Psoas muscle (tissue), 8 donors: ENCODE data around the gene MTMR2. TPM values are rescaled to one million over a fixed set of nuclear protein-coding genes. Genes with fewer than 3 reads are reported as not detected.

Source experiments
- ATAC-seq, 4 donors: fragments of 200-7000 bp; cut with Tn5 transposase; one replicate each; pipeline ENCODE4 v1.9.1; 2020; ENCODE audit warnings: moderate library complexity in 3 of 4, mild to moderate bottlenecking in 2 of 4
- DNase-seq, 2 donors: peaks; one replicate each; pipeline ENCODE4 v3.0.0-alpha.2; 2020
- H3K27ac ChIP-seq: fragments of 200-600 bp; one replicate; pipeline ENCODE4 v1.8.0; 2022
- H3K27me3 ChIP-seq, 3 donors: fragments of 200-600 bp in 1 of 3; one replicate each; pipeline versions ENCODE4 v1.6.1 to v1.8.0; 2013 to 2022; ENCODE audit warnings: low read length in 2 of 3, mild to moderate bottlenecking in 2 of 3, moderate library complexity in 1 of 3; ENCODE audit not compliant: insufficient read depth in 3 of 3
- H3K36me3 ChIP-seq, 2 donors: fragments of 200-600 bp in 1 of 2; one replicate each; pipeline versions ENCODE4 v1.6.1 to v1.8.0; 2013 to 2022; ENCODE audit warnings: low read depth in 1 of 2, mild to moderate bottlenecking in 1 of 2, moderate library complexity in 1 of 2; ENCODE audit not compliant: insufficient read depth in 1 of 2
- H3K4me1 ChIP-seq: fragments of 200-600 bp; one replicate; pipeline ENCODE4 v1.8.0; 2022
- H3K4me3 ChIP-seq: fragments of 200-600 bp; one replicate; pipeline ENCODE4 v1.8.0; 2022; ENCODE audit warnings: mild to moderate bottlenecking
- H3K9me3 ChIP-seq: fragments of 200-600 bp; one replicate; pipeline ENCODE4 v1.8.0; 2022
- CTCF ChIP-seq: fragments of 200-600 bp; IDR thresholded peaks from one replicate; pipeline ENCODE4 v1.8.0; 2022; ENCODE audit warnings: antibody characterized with exemption
- WGBS, 3 donors: extraction: QIAGEN DNeasy Blood & Tissue Kit; methylation state at CpG; one replicate each; pipeline versions ENCODE4 v1.1.6 to v1.1.7; 2013; 5-methylcytosine and 5-hydroxymethylcytosine counted together
- intact Hi-C, 2 donors: fragments of 100-400 bp; cut with DNase I; formaldehyde crosslinking; loops; one replicate each; pipeline versions ENCODE4 v1.11.0 to v1.14.2; 2022
- polyA plus RNA-seq, 3 donors: library from polyadenylated mRNA; stranded (reverse); fragments of 200-250 nt; gene quantifications; one replicate each; pipeline ENCODE4 v1.2.3, GENCODE V29; 2013
- total RNA-seq, 4 donors: library from RNA; stranded (reverse); fragmentation: NEBNext Ultra II Directional in 2 of 4; extraction: Animal tissue kit (Norgen Biotek cat#: 25700) in 2 of 4; gene quantifications; one replicate each; pipeline versions ENCODE4 v1.2.1 to v1.2.4, GENCODE V29; 2021 to 2023
- donor health status: healthy with polysubstance abuse.
- donor health status: DM: no; HTN: no; CAD: no; lungs with moderate emphysema.
- donor health status: Bipolar disorder and iron deficiency.
- donor health status: healthy.
- donor health status: DM: yes; HTN: yes; CAD: no.
- donor health status: DM: no; HTN: no; CAD: no.
- donor health status: DM: no; HTN: no; CAD: no.
- donor health status: DM: yes; HTN: yes; CAD: no.

MTMR2 gene
- total and polyA plus RNA-seq, 7 donors, result 5.4 to 9.9 (median 7.7) TPM

GRCh38 chr11:95930948-95931347, 7.0 kb upstream of the MTMR2 start:
- 65 to 80% (median 72%) methylated on average over 1 of the region's 1 CpG for WGBS, 3 donors
- Histone ChIP-seq H3K27ac (no peak overlapping the region), H3K27me3 (no peaks in the 10 kb centered on the region), H3K9me3 (no peaks in the 10 kb centered on the region), H3K4me1 (no peaks in the 10 kb centered on the region), H3K4me3 (no peak overlapping the region), H3K36me3 (no peaks in the 10 kb centered on the region)
- ATAC-seq (no peak), DNase-seq (no peak)
- no peak for TF ChIP-seq CTCF
- intact Hi-C loops, result no loop called here

GRCh38 chr11:95926726-95927125, 2.8 kb upstream of the MTMR2 start:
- Histone ChIP-seq H3K9me3 (no peaks in the 10 kb centered on the region), H3K4me1 (peaks cover 19% of the 10 kb centered on the region), H3K27me3 (no peaks in the 10 kb centered on the region), H3K4me3 (no peak overlapping the region), H3K27ac (no peak overlapping the region), H3K36me3 (no peaks in the 10 kb centered on the region)
- 32 to 39% (median 35%) methylated on average over 1 of the region's 1 CpG for WGBS, 3 donors
- intact Hi-C loops, result no loop called here
- TF ChIP-seq CTCF, result no peak
- no peak for DNase-seq
- no peak for ATAC-seq

GRCh38 chr11:95925011-95925410, 1.1 kb upstream of the MTMR2 start:
- Histone ChIP-seq H3K27me3 (no peaks in the 10 kb centered on the region), H3K9me3 (no peaks in the 10 kb centered on the region), H3K4me3 (peak overlapping the region; percentile 77), H3K4me1 (peaks cover 19% of the 10 kb centered on the region), H3K36me3 (no peaks in the 10 kb centered on the region), H3K27ac (peak overlapping the region; percentile 88)
- WGBS, 3 donors, result 76 to 80% (median 79%) methylated on average over 5 of the region's 5 CpGs
- ATAC-seq (no peak), DNase-seq (no peak)
- intact Hi-C loops, result no loop called here
- TF ChIP-seq CTCF, result no peak

- H3K36me3 ChIP-seq, result no peaks in the 10 kb centered on the region
- intact Hi-C loops, result no loop called here
- H3K27ac ChIP-seq, result peak overlapping the region; percentile 88
- TF ChIP-seq CTCF, result no peak
- DNase-seq (no peak), ATAC-seq (peak in 2 of 4 donors; percentile 11 to 31)
- no peaks in the 10 kb centered on the region for H3K9me3 ChIP-seq
- H3K27me3 ChIP-seq, result no peaks in the 10 kb centered on the region
- peaks cover 19% of the 10 kb centered on the region for H3K4me1 ChIP-seq
- WGBS, 3 donors, result 0% methylated on average over 4 of the region's 4 CpGs
- H3K4me3 ChIP-seq, result peak overlapping the region; percentile 77
Observed at GRCh38 chr11:95924414-95924760, 480 bp upstream of the MTMR2 start.

GRCh38 chr11:95923439-95923727, 524 bp downstream of the MTMR2 start:
- Histone ChIP-seq H3K27ac (peak overlapping the region; percentile 88), H3K27me3 (no peaks in the 10 kb centered on the region), H3K4me1 (peaks cover 19% of the 10 kb centered on the region), H3K9me3 (no peaks in the 10 kb centered on the region), H3K36me3 (no peaks in the 10 kb centered on the region), H3K4me3 (peak overlapping the region; percentile 77)
- intact Hi-C loops, result no loop called here
- 0 to 3% (median 1%) methylated on average over 7 of the region's 7 CpGs for WGBS, 3 donors
- ATAC-seq (no peak), DNase-seq (no peak)
- no peak for TF ChIP-seq CTCF
